WTC11 (cell line): ENCODE data around the gene TUBB1. TPM values are rescaled to one million over a fixed set of nuclear protein-coding genes. Genes with fewer than 3 reads are reported as not detected.

ENCODE experiments used
- ATAC-seq: fragments of 200-7000 bp; cut with Tn5 transposase; 2 replicates; pipeline ENCODE4 v1.10.0; 2021; ENCODE audit warnings: mild to moderate bottlenecking, moderate library complexity
- CTCF ChIA-PET: fragments of 300-600 bp; sonication (Branson Sonifier 250); formaldehyde crosslinking; loops from one replicate; lab custom pipeline; 2021; ENCODE audit warnings: antibody characterized with exemption; lab: Charles Lee
- POLR2A ChIA-PET: fragments of 350-600 bp; sonication (Branson Sonifier 250); formaldehyde crosslinking; loops from one replicate; lab custom pipeline; 2021; ENCODE audit warnings: antibody characterized with exemption; lab: Charles Lee
- DNase-seq: peaks from one replicate; pipeline ENCODE4 v3.0.0; 2021; ENCODE audit warnings: low spot score
- H3K27ac Mint-ChIP-seq: 2 replicates; pipeline ENCODE4 v1.8.0; 2021; ENCODE audit warnings: mixed read lengths
- H3K27me3 Mint-ChIP-seq: 2 replicates; pipeline ENCODE4 v1.8.0; 2021; ENCODE audit warnings: low read depth, mild to moderate bottlenecking, moderate library complexity, mixed read lengths
- H3K36me3 Mint-ChIP-seq: 2 replicates; pipeline ENCODE4 v1.8.0; 2021; ENCODE audit warnings: mixed read lengths
- H3K4me1 Mint-ChIP-seq: 2 replicates; pipeline ENCODE4 v1.8.0; 2022; ENCODE audit warnings: mixed read lengths
- H3K4me3 Mint-ChIP-seq: 2 replicates; pipeline ENCODE4 v1.8.0; 2021; ENCODE audit warnings: mild to moderate bottlenecking, moderate library complexity, mixed read lengths
- H3K9me3 Mint-ChIP-seq: 2 replicates; pipeline ENCODE4 v1.8.0; 2021; ENCODE audit warnings: mixed read lengths
- ATF2 ChIP-seq: sonication (generic); formaldehyde crosslinking; IDR thresholded peaks from 2 replicates; pipeline ENCODE4 v1.8.1; 2022; ENCODE audit warnings: low read depth, missing genetic modification reagents, borderline replicate concordance
- ATF3 ChIP-seq: sonication (generic); formaldehyde crosslinking; conservative IDR thresholded peaks from 2 replicates; pipeline ENCODE4 v1.8.1; 2022; ENCODE audit warnings: mild to moderate bottlenecking, missing genetic modification reagents
- CDX4 ChIP-seq: fragments of 250-450 bp; sonication (Bioruptor Pico); IDR thresholded peaks from 2 replicates; pipeline ENCODE4 v1.9.0; 2021; ENCODE audit warnings: moderate library complexity, mild to moderate bottlenecking, inconsistent platforms, borderline replicate concordance
- CREM ChIP-seq: sonication (generic); formaldehyde crosslinking; IDR thresholded peaks from 2 replicates; pipeline ENCODE4 v1.8.1; 2022; ENCODE audit warnings: mild to moderate bottlenecking, missing genetic modification reagents, moderate library complexity
- ELF4 ChIP-seq: sonication (generic); formaldehyde crosslinking; IDR thresholded peaks from 2 replicates; pipeline ENCODE4 v1.8.1; 2022; ENCODE audit warnings: low read depth, mild to moderate bottlenecking, moderate library complexity, missing genetic modification reagents
- EMX1 ChIP-seq: fragments of 250-450 bp; sonication (Bioruptor Pico); IDR thresholded peaks from 2 replicates; pipeline ENCODE4 v1.8.0; 2021; ENCODE audit warnings: mild to moderate bottlenecking
- ERG ChIP-seq: fragments of 250-450 bp; sonication (Bioruptor Pico); IDR thresholded peaks from 2 replicates; pipeline ENCODE4 v1.8.0; 2021; ENCODE audit warnings: mild to moderate bottlenecking
- FOXP4 ChIP-seq: sonication (generic); formaldehyde crosslinking; IDR thresholded peaks from 2 replicates; pipeline ENCODE4 v1.8.0; 2022; ENCODE audit warnings: mild to moderate bottlenecking, missing genetic modification reagents
- GTF2I ChIP-seq: fragments of 250-450 bp; sonication (Bioruptor Pico); conservative IDR thresholded peaks from 2 replicates; pipeline ENCODE4 v1.4.0; 2021; ENCODE audit warnings: mild to moderate bottlenecking
- IRF1 ChIP-seq: sonication (generic); formaldehyde crosslinking; IDR thresholded peaks from 2 replicates; pipeline ENCODE4 v1.8.0; 2023; ENCODE audit warnings: missing genetic modification reagents
- JUN ChIP-seq: sonication (generic); formaldehyde crosslinking; IDR thresholded peaks from 2 replicates; pipeline ENCODE4 v1.8.0; 2023; ENCODE audit warnings: mild to moderate bottlenecking, missing genetic modification reagents
- NFE2L1 ChIP-seq: sonication (generic); formaldehyde crosslinking; IDR thresholded peaks from 2 replicates; pipeline ENCODE4 v1.8.1; 2023; ENCODE audit warnings: missing genetic modification reagents
- PRRX2 ChIP-seq: fragments of 250-450 bp; sonication (Bioruptor Pico); IDR thresholded peaks from 2 replicates; pipeline ENCODE4 v1.8.0; 2021; ENCODE audit warnings: mild to moderate bottlenecking
- SMAD4 ChIP-seq: sonication (generic); formaldehyde crosslinking; IDR thresholded peaks from 2 replicates; pipeline ENCODE4 v1.8.0; 2022; ENCODE audit warnings: mild to moderate bottlenecking, missing genetic modification reagents
- SOX15 ChIP-seq: fragments of 250-450 bp; sonication (Bioruptor Pico); IDR thresholded peaks from 2 replicates; pipeline ENCODE4 v1.9.0; 2021; ENCODE audit warnings: mild to moderate bottlenecking
- TP53 ChIP-seq: sonication (generic); formaldehyde crosslinking; IDR thresholded peaks from 2 replicates; pipeline ENCODE4 v1.8.1; 2023; ENCODE audit warnings: mild to moderate bottlenecking, missing genetic modification reagents
- USF1 ChIP-seq: sonication (generic); formaldehyde crosslinking; IDR thresholded peaks from 2 replicates; pipeline ENCODE4 v1.8.0; 2022; ENCODE audit warnings: mild to moderate bottlenecking, missing genetic modification reagents
- ZNF423 ChIP-seq: fragments of 250-450 bp; sonication (Bioruptor Pico); IDR thresholded peaks from 2 replicates; pipeline ENCODE4 v2.1.2; 2022; ENCODE audit warnings: mild to moderate bottlenecking, moderate library complexity
- total RNA-seq: library from RNA; stranded (reverse); gene quantifications from 3 replicates; pipeline ENCODE4 v1.2.3, GENCODE V29; 2021

The TUBB1 gene
- total RNA-seq, 1 experiment from 2014 or later: not detected

GRCh38 chr20:59051666-59052185 lies 32.5 kb downstream of the TUBB1 start:
- Mint-ChIP-seq H3K4me1 (no peaks in the 10 kb centered on the region), H3K27ac (no peak overlapping the region), H3K27me3 (peaks cover 36% of the 10 kb centered on the region), H3K36me3 (no peaks in the 10 kb centered on the region), H3K9me3 (no peaks in the 10 kb centered on the region), H3K4me3 (no peak overlapping the region)
- no peak for DNase-seq
- ATAC-seq: no peak
- TF ChIP-seq SOX15: no peak
- no peak for TF ChIP-seq FOXP4 (CRISPR knock-in tag)
- TF ChIP-seq USF1: no peak
- TF ChIP-seq ATF2 (CRISPR knock-in tag): no peak
- TF ChIP-seq PRRX2 (CRISPR knock-in tag): no peak
- TF ChIP-seq NFE2L1 (CRISPR knock-in tag): no peak
- no peak for TF ChIP-seq TP53 (CRISPR knock-in tag)
- no peak for TF ChIP-seq IRF1 (CRISPR knock-in tag)
- no peak for TF ChIP-seq ZNF423 (CRISPR knock-in tag)
- no peak for TF ChIP-seq JUN (CRISPR knock-in tag)
- no peak for TF ChIP-seq SMAD4 (CRISPR knock-in tag)
- ChIA-PET CTCF (interaction anchor here (1.0 kb wide), 1 partner anchor 156 kb away, joined by 3 read pairs; no protein-coding TSS in a partner anchor), POLR2A (no interaction called here)

GRCh38 chr20:59055302-59055701 lies 36.1 kb downstream of the TUBB1 start:
- Mint-ChIP-seq H3K4me3 (no peak overlapping the region), H3K27ac (no peak overlapping the region), H3K4me1 (no peaks in the 10 kb centered on the region), H3K36me3 (no peaks in the 10 kb centered on the region), H3K9me3 (no peaks in the 10 kb centered on the region), H3K27me3 (peaks cover 13% of the 10 kb centered on the region)
- no peak for DNase-seq
- no peak for TF ChIP-seq ERG (CRISPR knock-in tag)
- no peak for TF ChIP-seq EMX1
- TF ChIP-seq ATF3 (CRISPR knock-in tag): no peak
- no peak for TF ChIP-seq CREM (CRISPR knock-in tag)
- TF ChIP-seq GTF2I: no peak
- no peak for TF ChIP-seq PRRX2 (CRISPR knock-in tag)
- no peak for TF ChIP-seq ELF4
- no peak for TF ChIP-seq CDX4 (CRISPR knock-in tag)
- POLR2A ChIA-PET: no interaction called here
- CTCF ChIA-PET: interaction anchor here (0.6 kb wide), 1 partner anchor 282 kb away, joined by 3 read pairs; no protein-coding TSS in a partner anchor
- ATAC-seq: no peak
